Stimulated activated CD8-positive, alpha-beta memory T cell treated with anti-CD3 and anti-CD28 coated beads, Interleukin-15, amount 100 ng/mL, for 24 hours (primary cell): ENCODE results near the gene C16orf95.

Source experiments
- DNase-seq: peaks from one replicate; pipeline ENCODE4 v3.0.0-alpha.2; 2020; ENCODE audit warnings: low read depth

The C16orf95 gene

DNA sequence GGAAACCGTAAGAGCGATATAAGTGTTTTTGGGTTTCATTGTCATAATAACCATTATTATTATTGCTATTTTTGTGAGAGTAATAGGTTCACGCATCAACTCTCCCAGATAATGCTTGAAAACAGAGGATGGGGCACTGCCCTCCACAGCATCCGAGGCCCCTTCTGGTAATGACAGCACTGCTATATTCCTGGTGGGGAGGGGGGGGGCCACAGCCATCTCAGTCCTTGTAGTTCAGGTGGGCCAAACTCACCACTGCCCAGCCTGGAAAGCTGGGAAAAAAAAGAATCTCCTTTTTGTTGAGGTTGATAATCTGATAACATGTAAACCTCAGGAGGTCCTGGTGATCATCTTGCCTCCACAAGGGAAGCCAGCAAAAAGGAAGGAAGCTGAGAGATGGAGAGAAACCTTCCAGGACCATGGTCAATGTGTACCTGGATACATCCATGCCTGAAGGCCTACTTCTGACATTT is 706 bp downstream of the C16orf95 start:
- DNase-seq: no peak

- DNase-seq: no peak
Observed at GRCh38 chr16:87314990-87315420, 2.2 kb downstream of the C16orf95 start.

DNA sequence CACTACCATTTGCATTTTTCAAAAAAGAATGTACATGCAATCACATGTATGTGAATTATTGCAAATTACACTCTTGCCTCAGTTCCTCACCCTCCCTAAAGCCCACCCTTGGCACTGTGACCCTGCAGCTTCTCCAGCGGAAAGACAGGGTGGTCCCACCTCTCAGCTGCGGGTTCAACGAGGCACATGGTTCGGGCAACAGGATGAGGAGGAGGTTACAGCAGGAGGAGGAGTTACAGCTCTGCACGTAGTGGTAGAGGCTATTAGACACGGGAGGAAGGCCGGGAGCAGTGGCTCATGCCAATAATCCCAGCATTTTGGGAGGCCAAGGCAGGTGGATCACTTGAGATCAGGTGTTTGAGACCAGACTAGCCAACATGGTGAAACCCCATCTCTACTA is 5.2 kb downstream of the C16orf95 start:
- DNase-seq: no peak

DNA sequence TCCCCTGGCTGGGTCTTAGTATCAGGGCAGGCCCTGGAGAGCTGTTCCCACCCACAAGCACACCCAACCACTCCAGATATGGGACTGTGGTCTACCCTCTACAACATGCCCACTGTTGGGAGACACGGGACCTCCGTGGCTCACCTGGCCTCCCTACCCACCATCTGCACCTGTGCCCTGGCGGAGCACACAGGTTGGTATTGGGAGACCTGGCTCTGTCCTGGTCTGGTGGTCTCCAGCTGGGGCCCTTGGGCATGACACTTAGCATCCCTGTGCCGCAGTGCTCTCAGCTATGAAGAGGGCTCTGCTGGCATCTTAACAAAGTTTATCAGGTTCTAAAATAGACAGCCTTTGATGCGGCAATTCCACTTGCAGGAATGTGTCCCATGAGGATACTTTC is 5.8 kb downstream of the C16orf95 start:
- DNase-seq: no peak

- no peak for DNase-seq
Observed at GRCh38 chr16:87310610-87311009, 6.6 kb downstream of the C16orf95 start.

DNA sequence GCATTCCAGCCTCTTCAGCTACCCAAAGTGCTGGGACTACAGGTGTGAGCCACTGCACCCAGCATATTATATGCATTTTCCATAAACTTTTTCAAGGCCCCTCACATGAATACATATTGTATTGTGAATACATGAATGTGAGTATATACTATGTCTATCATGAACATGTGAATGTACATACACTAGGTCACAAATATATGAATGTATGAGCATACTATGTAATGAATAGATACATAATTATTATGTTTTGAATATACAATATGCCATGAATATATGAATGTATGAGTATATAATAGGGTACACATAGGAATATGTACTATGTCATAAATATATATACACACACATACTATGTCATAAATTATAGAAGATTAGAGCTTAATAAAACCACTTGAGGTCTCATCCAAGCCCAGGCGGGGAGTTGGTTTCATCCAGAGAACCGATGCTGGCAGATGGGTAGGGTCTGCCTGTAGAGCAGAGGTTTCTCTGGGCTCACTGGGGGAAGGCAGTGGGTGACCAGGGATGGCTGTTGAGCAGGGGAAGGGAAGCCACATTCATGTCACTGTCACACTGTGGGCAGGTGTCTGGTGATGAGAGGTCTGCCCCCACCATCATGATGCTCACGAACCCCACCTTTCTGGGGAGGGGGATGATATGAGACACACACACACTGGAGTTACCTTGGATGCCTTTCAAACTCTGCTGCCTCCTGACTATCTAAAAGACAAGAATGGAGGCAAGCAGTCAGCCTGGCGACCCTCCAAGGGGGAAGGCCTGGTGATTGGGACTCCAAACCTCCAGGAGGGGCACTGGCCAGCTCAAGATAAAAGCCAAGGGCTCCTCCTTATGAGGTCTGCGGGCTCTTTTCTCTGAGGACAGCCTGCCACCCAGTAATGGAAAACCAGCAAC is 7.3 kb downstream of the C16orf95 start:
- DNase-seq: no peak

DNA sequence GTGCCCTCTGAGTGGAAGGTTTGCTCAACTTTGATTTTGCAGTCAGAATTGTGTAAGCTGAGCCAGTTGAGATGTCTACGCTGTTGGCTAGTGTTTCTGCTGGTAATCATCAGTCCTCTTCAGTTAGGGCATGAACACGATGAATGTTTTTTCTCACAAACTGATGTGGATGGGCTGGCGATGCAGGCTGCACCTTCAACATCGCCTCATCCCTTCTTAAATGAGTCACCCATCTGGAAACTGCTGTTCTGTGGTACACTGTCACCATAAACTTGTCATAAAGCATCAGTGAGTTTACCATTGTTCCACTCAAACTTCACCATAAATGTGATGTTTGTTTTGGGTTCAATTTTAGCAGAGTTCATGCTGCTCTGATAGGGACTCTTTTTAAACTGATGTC is 8.4 kb downstream of the C16orf95 start:
- DNase-seq: no peak

- no peak for DNase-seq
Observed at GRCh38 chr16:87306516-87306915, 10.7 kb downstream of the C16orf95 start.

DNA sequence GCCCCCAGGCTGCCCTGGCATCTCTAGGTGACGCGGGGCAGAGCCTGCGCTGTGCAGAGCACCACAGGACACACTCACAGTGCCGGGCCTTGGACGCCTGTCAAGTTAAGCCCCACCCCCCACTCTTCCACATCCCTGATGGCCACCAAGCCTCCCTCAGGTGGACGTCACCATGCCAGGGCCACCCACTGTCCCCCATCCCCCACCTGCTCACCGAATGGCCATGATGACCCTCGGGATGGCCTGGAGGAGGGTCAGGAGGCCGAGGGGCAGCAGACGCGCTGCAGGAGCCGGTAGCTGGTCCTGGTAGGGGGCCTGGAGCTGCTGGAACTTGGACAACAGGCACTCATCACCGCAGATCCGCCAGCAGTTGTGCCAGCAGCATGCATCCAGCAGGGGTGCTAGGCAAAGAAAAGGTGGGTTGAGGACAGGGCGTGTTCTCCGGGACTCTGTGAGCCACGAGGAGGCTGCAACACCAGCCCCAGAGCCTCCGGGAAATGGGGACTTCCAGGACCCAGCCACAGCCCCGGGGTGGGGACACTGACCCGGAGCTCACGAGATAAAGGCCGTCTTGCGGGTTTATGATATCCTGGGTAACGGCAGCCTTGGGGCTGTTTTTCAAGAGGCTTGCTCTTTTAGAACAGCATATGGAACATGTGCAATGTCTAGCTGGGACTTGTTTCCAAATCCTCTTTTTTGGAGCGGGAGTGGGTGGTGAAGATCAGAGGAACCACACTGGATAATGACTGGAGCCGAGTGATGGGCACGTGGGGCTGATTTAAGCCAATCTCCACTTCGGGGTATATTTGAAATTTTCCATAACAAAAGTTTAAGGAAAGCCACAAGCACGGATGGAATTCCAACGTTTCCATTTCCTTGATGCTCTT is 11.4 kb downstream of the C16orf95 start:
- DNase-seq: no peak

- DNase-seq: no peak
Observed at GRCh38 chr16:87304951-87305350, 12.2 kb downstream of the C16orf95 start.

GRCh38 chr16:87303962-87304521 is 13.2 kb downstream of the C16orf95 start:
- no peak for DNase-seq

DNA sequence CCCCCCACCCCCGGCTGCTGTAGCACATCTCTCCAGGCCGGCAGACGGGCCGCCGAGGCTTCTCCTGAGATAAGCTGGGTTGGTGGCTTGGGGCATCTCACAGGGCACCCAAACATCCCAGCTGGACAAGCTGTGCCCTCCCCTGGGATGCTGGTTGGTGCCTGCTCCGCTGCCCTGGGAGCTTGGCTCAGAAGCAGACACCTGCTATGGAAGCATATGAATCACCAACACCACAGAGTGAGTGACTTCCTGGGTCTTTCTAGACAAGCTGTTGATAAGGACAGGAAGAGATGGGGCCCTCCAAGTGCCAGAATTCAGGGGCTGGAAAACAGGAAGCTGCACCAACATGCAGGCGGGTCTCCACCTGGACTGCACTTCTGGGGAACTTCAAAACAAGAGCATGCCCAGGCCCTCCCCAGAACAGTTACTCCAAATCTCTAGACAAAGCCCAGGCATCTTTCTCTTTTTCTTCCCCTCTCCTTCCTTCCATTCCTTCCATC is 13.7 kb downstream of the C16orf95 start:
- no peak for DNase-seq

GRCh38 chr16:87298857-87299465 is 18.2 kb downstream of the C16orf95 start:
- no peak for DNase-seq

DNA sequence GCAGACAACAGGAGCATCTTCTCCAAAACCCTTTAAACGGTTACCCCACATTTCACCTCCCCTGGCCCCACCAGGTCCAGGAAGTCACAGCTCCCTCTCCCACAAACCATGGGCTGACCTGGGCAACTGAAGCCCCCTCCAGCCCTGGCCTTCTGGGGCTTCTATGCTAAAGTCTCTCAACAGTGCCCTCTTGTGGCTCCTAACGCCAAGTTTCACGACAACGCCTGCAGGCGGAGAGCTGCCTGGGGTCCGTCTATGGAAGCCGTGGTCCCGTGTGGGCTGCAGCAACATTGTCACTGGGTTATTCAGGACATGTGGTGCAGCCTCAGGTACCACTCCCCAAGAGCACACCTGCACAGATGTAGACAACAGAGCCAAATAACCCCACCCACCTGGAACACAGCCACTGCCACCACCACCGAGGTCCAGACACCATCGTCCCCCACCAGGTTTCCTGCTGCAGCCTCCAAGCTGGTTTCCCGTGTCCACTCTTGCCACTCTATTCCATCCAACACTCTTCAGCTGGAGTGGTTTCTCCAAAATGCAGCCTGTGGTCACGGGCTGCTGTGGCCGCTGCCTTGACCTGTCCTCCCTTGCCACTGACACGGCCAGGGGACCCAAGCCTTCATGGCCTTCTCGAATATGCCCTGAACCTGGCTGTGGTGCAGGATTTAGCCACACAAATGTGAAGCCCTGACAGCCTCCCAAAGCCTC is 19.1 kb downstream of the C16orf95 start:
- no peak for DNase-seq

- no peak for DNase-seq
Observed at GRCh38 chr16:87297407-87297806, 19.8 kb downstream of the C16orf95 start.

DNA sequence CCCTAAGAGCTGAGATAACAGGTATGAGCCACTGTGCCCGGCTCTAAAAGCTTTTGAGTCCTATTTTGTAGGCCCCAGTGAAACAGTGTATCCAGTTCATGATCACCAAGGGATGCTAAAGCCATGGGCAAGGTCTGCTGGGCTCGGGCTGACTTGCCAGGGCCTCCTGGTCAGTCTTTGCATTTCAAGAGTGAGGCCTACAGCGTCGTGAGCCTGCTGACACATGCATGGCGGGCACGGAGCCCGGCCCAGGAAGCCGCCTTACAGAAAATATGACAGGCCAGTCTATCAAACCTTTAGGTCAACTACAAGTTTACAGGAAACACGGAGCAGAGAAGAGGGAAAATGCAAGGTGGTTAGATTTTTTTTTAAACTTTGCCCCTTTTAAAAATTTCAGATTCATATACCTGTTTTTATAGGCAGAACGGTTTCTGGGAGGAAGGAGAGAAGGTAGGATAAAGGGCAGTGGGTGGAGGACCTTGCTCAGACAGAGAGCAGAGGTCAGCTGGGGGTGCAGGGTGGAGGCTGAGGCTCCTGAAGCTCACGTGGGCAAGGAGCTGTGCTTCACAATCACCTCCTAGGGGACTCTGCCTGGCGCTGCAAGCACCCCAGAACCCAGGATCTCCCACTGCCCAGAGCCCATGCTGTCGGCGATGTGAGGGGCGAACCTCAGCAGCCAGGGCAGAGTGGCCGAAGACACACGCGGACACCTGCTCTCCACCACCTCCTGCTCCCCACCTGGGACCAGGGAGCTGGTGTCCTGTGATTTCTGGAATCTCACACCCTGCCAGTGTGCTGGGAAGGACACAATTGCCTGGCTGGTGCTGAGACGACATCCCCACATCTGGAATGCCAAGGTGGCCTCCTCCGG is 21.3 kb downstream of the C16orf95 start:
- no peak for DNase-seq

DNA sequence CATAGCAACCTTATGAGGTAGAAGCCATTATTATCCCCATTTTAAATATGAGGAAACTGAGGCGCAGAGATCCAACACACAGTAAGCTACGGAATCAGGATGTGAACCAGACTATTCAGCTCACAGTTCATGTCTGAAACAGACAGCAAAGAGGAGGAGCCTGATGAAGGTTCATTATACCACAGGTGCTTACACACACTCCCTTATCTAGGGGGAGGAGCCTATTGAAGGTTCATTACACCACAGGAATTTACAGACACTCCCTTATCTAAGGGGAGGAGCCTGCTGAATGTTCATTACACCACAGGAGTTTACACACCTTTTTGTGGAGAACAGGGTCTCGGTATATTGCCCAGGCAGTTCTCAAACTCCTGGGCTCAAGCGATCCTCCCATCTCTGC is 21.9 kb downstream of the C16orf95 start:
- DNase-seq: no peak

GRCh38 chr16:87293990-87294389 is 23.2 kb downstream of the C16orf95 start:
- DNase-seq: no peak

GRCh38 chr16:87291944-87292343 is 25.2 kb downstream of the C16orf95 start:
- DNase-seq: no peak

GRCh38 chr16:87288753-87289362 is 28.3 kb downstream of the C16orf95 start:
- no peak for DNase-seq
